SW 1271 (cell line): Measurements from ENCODE around the gene TEX53.
A peak's percentile ranks its signal among the peaks of the same experiment; 100 is the strongest.

ENCODE experiments used
- DNase-seq, 2 experiments: peaks; one replicate each; lab custom pipeline; 2025; lab: John Stamatoyannopoulos, UW

Gene TEX53

DNA sequence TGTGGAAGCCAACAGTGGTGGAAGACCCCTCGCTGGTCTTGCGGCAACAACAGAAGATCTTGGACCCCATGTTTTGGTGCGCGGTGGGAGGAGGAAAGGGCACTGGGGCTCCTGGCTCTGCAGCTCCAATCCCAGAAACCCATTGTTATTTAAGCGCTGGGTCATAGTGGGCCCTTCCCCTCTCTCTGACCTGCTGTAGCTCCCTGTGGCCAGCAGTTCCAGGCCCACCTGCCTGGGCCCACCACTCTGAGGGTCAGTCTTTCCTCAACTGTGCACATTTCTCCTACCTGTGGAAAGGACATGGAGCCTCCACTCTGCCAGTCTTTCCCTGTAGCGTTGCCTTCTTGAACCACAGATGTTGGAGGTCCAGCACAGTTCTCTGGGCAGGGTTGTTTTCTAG lies at the start of gene TEX53:
TEX53 (minus strand) TSS at position 101 of the 400 bp plus-strand sequence; CDS start at position 70, 31 bp downstream.
- DNase-seq = no peak

DNA sequence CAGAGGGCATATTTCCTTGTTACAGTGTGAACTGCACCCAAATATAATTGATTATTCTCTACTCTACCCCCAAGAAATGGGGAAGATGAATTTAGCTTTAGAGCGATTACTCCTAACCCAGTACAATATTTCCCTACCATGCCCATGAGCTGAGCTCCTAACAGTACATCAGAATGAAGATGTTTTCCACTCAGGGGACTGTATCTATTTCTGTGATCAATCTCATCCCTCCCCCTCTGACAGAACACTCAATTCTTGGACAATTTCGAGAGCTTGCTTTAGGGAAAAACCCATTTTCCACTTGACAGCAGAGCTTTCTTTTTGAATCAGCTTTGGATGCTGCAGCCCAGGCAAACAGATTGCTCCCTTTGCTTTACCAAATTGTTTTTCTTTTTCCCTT lies 49.1 kb upstream of the TEX53 start:
- DNase-seq = no peak

DNA sequence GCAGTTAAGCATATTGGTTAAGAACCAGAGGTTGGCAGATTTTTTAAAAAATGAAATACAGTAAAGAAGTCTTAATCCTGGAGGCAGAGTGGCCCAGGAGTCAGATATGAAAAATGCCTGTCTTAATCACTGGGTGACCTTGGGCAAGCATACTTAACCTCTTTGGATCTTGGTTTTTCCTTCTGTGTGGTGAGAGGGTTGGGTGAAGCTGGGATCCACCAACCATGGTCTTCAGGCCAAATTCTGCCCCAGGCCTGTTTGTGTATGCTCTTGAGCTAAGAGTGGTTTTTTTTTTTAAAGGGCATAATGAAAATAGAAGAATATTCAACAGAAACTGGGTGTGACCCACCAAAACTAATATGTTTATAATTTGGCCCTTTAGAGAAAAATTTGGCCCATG lies 44.4 kb upstream of the TEX53 start:
- DNase-seq = no peak

DNA sequence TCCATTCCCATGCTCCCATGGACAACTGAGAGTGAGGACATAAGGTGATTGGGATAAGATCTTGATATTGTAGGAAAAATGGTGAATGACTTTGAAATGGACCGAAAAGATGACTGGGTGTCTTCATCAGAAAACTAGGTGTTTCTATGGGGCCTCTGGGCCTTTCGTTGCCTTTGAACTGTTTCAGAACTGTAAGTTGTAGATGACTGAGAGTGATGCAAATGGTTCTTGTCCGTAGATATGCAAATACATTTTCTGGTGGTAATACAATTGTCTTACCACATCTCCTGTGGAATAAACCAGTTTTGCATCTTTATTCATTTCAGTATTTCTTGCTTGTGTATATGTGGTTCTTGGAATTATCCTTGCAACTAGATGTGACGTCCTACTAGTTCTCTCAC lies 40.3 kb upstream of the TEX53 start:
- DNase-seq = no peak

DNA sequence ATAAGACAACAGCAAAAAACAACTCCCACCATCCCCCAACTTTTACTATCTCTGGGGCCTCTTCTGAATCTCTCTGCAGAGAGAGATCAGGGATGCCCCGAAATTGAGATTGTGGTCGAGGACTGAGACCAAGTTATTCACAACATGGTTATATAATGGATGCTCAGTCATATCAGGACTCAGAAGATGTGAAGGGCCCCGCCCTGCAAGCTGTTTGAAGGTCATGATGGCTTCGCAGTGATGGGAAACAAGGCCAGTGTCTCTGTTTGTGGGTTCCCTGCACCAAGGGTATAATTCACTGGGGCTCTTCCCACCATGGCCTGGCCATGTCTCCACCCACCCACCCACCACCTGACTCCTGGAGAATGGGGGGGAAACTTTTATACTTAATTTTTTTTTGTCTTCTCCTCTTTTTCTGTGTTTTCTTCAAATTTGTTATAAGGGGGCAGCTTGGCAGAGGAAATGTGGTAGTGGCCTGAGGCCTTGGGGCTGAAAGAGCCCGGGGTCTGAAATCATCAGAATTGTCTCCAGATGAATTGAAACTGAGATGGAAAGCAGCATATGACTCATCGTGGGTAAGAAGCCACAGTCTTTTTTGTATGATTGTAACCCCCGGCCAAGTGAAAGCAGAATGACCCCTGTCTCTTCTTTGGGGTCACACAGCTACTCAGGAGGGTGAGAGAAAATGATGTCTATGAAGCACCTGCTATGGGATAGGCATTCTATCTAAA lies 39.4 kb upstream of the TEX53 start:
- DNase-seq = peak in 1 of 2 experiments; percentile 13

DNA sequence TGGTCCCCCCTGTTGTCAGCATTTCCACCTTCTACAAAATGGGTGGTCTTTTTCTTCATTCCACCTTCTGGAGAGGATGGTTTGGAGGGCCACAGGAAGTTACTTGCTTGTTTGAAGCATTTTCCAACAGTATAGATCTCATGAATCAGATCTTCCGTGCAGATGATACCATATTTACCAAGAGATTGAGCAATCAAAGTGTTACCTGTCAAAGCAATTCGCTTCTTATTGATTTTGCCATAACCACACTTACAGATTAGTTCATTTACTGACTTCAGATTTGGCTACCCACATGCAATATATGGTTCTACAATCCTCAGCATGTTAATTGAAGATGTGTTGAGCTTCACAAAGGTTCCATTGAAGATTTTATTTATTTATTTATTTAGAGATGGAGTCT lies 38.3 kb upstream of the TEX53 start:
- DNase-seq = no peak

DNA sequence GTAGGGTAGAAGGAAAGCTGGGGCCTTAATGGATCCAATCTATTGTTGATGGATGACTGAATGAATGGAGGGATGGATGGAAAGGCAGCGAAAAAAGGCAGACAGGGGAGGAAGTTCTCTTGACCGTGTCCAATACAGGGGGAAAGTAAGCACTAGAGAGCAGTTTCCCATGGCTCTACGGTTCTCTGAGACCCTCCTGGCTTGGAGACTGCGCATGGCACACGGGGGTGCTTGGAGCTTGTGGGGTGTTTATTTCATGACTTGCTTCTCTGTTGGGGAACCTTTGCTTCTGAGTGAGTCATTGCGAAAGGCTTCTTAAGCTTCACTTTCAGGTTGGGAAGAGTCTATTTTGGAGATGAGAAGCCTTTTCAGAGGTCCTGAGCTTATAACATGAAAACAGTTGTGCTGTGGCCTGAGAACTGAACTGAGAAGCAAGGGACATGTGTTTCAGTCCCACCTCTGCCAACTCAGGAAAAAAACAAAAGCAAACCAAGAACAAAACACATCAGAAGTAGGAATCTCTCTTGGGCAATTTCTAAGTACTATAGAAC lies 37.2 kb upstream of the TEX53 start:
- DNase-seq = no peak

DNA sequence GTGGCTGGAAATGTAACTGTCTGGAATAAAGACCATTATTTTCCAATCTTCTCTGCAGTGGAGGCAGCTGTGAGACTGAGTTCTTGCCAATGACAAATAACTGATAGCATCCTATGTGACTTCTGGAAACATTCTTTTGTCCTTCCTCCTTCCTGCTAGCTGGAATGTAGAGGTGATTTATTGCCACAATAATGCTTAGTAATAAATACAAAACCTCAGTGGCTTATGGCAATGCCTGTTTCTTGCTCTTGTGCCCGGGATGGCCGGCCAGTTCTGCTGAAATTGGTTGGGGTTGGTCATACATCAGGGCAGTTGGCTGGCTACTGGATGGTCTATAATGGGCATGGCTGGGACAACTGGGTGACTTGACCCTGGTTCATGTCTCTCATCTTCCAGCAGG lies 36.5 kb upstream of the TEX53 start:
- DNase-seq = peak in 1 of 2 experiments; percentile 46

DNA sequence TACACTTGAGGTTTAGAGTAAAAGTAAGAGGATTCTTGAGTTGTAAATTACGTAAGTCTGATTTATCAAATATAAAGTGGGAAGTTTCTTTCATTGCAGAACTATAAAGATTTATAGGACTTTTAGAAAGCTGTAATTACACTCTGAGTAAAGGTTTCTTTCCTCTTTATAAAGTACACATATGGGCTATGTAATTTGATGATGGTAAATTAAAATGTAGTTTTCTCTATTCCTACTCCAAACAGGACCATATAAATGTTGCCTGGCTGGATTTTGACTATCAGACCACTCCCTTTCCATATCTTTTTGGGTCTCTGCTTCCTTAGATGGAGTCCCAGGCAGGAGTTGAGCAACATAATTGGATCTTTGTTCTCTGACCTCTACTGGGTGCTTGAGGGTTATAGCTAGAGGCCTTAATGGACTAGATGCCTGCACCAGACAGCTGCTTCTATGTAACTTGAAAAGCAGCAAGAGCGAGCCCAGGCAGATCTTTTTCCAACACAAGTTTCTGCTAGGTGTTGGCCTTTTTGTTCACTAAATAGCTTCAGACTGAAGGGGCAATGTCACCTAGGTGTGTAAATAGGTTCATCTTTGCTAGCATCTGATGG lies 35.7 kb upstream of the TEX53 start:
- DNase-seq = no peak

DNA sequence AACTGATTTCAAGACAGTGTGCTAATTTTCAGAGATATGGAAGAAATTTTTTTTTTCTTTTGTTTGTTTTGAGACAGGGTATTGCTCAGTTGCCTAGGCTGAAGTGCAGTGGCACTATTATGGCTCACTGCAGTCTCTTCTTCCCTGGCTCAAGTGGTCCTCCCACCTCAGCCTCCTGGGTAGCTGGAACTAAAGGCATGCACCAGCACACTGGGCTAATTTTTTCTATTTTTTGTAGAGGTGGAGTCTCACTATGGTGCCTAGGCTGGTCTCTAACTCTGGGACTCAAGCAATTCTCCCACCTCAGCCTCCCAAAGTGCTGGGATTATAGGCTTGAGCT lies 34.3 kb upstream of the TEX53 start:
- no peak for DNase-seq

DNA sequence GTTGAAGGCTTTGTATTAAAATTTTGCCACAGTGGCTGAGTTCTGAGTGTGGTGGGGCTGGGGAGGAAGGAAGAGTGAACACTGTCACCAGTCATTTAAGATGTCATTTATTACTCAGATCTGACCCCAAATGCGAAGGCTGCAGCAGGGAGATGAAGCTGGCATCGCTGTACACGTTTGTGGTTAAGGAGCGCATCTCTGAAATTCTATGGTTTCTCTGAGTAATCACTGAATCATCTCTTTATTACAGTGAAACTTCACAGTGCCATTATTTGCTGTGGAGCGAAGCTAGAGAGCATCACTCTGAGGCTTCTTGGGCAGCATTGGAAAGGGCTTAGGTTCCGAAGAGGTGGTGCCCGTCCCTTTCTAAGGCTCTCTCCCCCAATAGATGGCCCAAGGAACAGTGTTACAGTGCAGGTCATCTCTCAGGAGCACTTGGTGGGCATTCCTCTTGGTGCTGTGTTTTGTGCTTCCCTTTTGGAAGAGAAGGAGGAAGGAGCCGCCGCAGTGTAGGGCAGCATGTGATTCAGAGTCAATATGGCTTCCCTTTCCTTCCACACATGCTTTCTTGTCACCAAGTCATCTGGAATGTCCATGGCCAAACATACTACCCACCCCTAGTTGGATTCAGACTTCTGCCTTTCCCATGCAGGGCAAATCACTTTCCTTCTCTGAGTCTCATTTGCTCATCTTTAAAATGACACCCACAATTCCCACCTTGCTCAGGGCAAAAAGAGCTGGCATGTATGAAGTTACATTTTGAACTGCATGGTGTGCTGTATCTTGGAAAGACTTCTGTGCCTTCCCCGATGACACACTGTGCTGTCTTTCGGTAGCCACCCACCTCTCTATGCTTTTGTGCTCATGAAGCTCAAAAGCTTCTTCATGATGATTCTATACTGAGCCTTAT lies 33.7 kb upstream of the TEX53 start:
- peak; percentile 94 to 98 for DNase-seq

DNA sequence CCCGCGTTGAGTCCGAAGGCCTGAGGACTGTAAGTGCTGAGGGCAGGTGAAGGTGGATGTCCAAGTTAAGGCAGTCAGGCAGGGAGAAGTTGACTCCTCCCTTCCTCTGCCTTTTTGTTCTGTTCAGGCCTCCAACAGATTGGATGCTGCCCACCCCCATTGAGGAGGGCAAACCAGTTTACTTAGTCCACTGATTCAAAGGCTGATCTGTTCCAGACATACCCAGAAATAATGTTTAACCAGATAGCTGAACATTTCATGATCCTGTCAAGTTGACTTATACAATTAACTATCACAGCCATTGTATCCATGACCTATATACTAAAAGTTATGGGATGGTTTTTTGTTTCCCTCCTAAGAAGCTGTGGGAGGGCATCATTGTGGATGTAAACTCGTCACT lies 32.7 kb upstream of the TEX53 start:
- DNase-seq = no peak

DNA sequence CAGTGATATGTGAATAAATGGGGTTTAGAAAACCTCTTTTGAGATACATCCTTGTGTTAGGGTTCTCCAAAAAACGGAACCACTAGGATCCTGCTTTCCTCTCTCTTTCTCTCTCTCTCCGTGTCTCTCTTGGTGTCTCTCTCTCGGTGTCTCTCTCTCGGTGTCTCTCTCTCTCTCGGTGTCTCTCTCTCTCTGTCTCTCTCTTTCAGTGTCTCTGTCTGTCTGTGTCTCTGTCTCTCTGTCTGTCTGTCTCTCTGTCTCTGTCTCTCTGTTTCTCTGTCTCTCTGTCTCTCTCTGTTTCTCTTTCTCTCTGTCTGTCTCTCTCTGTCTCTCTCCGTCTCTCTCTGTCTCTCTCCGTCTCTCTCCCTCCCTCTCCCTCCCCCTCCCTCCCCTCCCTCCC lies 32.2 kb upstream of the TEX53 start:
- DNase-seq = no peak

DNA sequence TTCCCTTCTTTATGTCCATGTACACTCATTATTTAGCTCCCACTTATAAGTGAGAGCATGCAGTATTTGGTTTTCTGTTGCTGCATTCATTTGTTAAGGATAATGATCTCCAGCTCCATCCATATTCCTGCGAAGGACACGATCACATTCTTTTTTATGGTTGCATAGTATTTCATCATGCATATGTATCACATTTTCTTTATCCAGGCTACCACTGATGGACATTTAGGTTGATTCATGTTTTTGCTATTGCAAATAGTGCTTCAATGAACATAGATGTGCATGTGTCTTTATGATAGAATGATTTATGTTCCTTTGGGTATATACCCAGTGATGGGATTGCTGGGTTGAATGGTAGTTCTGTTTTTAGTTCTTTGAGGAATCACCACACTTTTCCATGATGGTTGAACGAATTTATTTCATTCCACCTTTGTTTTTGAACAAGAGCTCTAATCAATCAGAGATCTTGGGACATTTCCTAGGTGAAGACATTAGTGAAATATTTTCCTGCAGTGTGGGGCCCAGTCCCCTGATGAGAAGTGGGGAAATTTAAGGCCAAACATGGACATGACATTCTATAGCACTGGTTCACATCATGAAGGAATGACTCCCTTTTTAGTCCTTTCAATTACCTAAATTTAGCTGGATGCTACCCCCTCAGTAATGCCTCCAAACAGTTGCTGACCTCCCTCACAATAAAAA lies 31.5 kb upstream of the TEX53 start:
- no peak for DNase-seq

DNA sequence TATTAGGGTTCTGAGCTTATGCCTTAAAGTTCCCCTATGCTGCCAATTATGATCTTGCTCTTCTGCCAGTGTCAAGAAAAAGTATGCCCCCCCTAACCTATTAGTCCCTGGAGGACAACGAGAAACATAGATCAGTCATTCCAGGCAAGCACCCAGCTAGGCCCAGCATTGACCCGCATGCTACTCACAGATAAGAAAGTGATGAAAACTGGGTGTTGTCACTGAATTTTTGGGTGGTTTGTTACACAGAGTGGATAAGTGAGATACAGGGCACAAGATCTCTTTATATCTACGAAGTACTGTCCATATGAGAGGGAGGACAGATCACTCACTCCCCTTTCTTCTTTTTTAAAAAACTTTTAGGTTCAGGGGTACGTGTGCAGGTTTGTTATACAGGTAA lies 30.8 kb upstream of the TEX53 start:
- DNase-seq = no peak

DNA sequence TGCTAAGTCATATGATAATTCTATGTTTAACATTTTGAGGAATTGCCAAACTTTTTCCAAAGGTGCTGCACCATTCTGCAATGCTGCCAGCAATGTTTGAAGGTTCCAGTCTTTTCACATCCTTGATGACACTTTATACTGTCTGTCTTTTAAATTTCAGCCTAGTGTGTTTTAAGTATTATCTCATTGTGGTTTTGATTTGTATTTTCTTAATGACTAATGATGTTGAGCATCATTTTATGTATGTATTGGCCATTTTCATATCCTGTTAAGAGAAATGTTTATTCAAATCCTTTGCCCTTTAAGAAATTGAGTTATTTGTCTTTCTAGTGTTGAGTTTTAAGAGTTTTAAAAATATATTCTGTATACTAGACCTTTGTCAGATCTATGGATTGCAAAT lies 29.4 kb upstream of the TEX53 start:
- DNase-seq = peak in 1 of 2 experiments; percentile 31

DNA sequence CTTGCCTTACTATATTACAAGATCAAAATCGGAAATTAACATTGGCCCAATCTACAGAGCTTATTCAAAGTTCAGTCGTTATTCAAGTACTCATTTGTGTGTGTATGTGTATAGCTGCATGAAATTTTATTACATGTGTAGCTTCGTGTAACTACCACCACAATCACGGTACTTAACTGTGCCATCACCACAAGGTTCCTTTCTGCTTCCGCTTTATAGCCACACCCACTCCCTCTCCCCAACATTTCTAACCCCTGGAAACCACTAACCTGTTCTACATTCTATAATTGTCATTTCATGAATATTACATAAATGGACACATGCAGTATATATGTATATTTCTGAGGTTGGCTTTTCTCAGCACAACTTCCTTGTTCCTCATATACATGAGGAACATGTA lies 28.3 kb upstream of the TEX53 start:
- DNase-seq = no peak

DNA sequence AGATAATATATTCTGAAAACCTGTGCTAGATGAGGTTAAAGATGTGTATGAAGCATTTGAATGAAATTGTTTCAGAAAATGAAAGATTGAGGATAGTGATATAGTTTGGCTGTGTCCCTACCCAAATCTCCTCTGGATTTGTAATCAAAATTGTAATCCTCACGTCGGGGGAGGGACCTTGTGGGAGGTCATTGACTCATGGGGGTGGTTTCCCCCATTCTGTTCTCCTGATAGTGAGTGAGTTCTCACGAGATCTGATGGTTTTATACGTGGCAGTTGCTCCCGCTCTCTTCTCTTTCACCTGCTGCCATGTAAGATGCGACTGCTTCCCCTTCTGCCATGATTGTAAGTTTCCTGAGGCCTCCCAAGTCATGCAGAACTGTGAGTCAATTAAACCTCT lies 26.4 kb upstream of the TEX53 start:
- DNase-seq = no peak

DNA sequence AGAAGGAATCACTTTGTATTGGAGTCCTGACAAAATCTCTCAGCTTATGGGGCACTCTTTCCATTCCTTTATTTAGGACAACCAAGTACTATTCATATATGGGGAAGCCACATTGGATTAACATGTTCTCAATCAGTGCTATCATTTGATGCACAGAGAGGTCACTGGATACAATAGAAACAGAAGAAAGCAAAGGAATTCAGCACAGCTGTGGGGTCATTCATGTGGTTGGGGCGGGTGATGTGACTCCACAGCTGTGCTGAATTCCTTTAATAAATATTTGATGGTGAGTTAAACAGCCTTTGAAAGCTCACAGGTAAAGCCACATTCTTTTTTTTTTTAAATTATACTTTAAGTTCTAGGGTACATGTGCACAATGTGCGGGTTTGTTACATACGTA lies 25.2 kb upstream of the TEX53 start:
- no peak for DNase-seq

DNA sequence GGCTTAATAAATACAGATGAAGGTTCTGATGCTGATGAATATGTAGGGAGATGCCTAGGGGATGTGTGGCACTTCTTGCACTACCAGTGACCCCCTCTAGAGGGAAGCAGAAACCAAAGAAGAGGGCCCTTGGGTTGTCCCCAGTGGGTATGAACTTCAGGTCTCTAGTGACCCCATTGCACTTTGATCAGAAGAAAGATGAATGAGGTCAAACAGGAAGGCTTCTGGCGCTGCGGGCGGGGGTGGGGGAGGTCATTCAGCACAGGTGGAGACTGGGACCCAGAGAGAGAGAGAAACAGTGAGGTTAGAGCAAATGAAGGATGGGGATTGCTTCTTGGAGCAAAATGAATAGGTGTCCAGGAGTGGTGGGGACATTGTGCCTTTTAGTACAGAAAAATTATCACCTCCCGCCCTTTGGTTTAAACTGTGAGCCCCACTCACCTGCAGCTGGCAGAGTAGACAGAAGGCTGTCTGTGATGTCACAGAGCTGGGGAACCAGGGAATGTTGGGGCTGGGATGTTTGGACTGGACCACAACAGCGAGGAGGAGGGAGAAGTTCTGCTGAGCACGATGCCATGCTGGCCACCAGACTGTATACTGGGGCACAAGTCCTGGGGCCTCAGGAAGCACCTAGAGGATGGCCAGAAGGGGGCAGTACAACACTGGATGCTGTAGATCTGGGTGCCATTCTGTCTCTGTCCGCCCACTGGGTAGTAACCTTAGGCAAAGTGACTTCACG lies 24.2 kb upstream of the TEX53 start, which contains the start of gene TEX48:
TEX48 (minus strand) TSS at position 599 of the 739 bp plus-strand sequence. CDS start 10,469 bp downstream, outside the sequence.
- peak; percentile 40 to 87 for DNase-seq
